Suppressor macrophage treated with lipopolysaccharide for 4 hours (primary cell): ENCODE measurements around the gene DYNLRB1.
"Not testable (repeated sequence)": the region's sequence is repeated elsewhere in the genome, so short reads cannot be mapped to it uniquely, and the experiment has no call there.

Experiments
- DNase-seq: peaks from one replicate; pipeline ENCODE4 v3.0.0-alpha.2; 2020

The DYNLRB1 gene

GRCh38 chr20:34516247-34517113 lies at the start of gene DYNLRB1:
Gene DYNLRB1 (plus strand): TSS chr20:34516422. CDS start chr20:34516459, 37 bp downstream.
- DNase-seq, result peak; percentile 99

- no peak for DNase-seq
Observed at GRCh38 chr20:34468951-34469350, 47.3 kb upstream of the DYNLRB1 start.

- DNase-seq, result peak; percentile 79
Observed at GRCh38 chr20:34472246-34472925, 43.8 kb upstream of the DYNLRB1 start.

- DNase-seq, result peak; percentile 37
Observed at GRCh38 chr20:34473262-34473883, 42.8 kb upstream of the DYNLRB1 start.

- DNase-seq, result peak; percentile 58
Observed at GRCh38 chr20:34475979-34476736, 40.1 kb upstream of the DYNLRB1 start.

GRCh38 chr20:34479627-34480026 lies 36.6 kb upstream of the DYNLRB1 start:
- no peak for DNase-seq

GRCh38 chr20:34482154-34482553 lies 34.1 kb upstream of the DYNLRB1 start:
- not testable (repeated sequence) for DNase-seq

GRCh38 chr20:34483585-34484220 lies 32.5 kb upstream of the DYNLRB1 start:
- DNase-seq, result peak; percentile 10

- DNase-seq, result no peak
Observed at GRCh38 chr20:34485068-34485634, 31.1 kb upstream of the DYNLRB1 start.

- DNase-seq, result peak; percentile 61
Observed at GRCh38 chr20:34491226-34491931, 24.8 kb upstream of the DYNLRB1 start.

GRCh38 chr20:34491932-34492509 lies 24.2 kb upstream of the DYNLRB1 start:
- DNase-seq, result no peak

GRCh38 chr20:34493646-34494045 lies 22.6 kb upstream of the DYNLRB1 start:
- no peak for DNase-seq

GRCh38 chr20:34495307-34495706 lies 20.9 kb upstream of the DYNLRB1 start:
- no peak for DNase-seq

- no peak for DNase-seq
Observed at GRCh38 chr20:34495916-34496315, 20.3 kb upstream of the DYNLRB1 start.

GRCh38 chr20:34497596-34497995 lies 18.6 kb upstream of the DYNLRB1 start:
- DNase-seq, result not testable (repeated sequence)

- DNase-seq, result no peak
Observed at GRCh38 chr20:34500823-34501222, 15.4 kb upstream of the DYNLRB1 start.

GRCh38 chr20:34506480-34506879 lies 9.7 kb upstream of the DYNLRB1 start:
- no peak for DNase-seq

- no peak for DNase-seq
Observed at GRCh38 chr20:34507702-34508413, 8.4 kb upstream of the DYNLRB1 start.

GRCh38 chr20:34510575-34510974 lies 5.6 kb upstream of the DYNLRB1 start:
- no peak for DNase-seq

GRCh38 chr20:34511891-34512265 lies 4.3 kb upstream of the DYNLRB1 start:
- no peak for DNase-seq
